Measurements from ENCODE around the gene CHRM3.

Gene CHRM3

DNA sequence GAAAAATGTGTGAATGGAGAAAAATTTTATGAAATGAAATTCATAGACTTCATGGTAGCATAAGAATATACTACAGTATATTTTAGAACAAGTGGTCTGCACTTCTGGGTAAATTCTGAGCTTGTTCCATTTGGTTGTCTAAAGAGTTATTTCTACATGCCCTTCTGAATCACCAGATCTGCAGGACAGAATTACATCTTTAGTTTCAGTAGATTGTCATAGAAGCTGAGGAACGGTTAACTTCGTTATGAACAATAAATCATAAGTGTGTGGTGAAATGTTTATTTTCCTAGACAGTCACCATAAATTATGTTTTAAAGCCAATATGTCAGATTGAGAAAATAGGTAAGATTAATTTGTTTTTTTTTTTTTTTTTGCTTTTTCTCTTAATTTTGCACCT is 30.9 kb downstream of the CHRM3 start:
- no peak for DNase-seq

DNA sequence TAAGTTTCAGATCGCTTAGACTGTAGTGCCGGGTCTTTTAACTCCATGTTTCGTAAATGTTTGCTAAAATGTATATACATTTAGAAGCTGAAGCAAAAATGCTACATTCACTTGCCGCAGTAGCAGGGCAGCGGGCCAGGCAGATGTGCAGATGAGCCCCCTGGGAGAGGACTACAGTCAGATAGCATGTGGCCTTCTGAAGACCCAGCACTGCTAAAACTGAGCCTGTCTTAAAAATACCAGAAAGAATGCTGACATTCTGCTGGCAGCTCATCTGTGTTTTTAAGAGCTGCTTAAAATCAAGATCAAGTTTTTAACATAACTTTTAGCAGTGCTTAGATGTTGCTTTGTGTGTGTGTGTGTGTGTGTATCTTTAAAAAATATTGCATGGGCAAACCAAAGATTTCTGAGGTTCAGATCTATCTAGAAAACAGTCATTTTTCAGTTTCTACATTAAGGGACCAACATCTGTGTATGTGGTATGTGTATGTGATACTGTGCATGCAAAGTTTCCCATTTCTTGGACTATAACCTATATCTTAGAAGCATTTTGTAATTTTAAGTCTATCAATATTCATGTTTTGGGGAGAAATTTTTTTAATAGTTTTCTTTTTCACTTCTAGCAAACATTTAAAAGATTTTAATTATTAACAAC is 31.7 kb downstream of the CHRM3 start:
- DNase-seq: no peak

DNA sequence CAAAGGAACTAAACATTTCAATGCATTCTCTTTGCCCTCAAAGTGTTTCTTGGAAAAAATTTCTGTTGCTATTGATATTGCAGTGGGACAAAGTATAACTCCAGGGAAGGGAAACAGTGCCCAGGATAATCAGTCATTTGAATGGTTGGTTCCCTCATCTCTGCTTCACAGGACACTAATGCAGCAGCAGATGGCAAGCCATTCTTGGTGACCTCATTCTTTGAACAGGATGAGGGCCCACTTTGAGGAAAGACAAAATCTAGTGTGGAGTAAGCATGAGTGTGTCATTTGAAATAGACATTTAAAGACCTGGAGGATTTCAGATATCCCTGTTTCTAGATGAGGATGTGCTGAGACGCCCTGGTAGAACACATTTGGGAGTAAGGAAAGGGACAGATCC is 32.3 kb downstream of the CHRM3 start:
- DNase-seq: no peak

DNA sequence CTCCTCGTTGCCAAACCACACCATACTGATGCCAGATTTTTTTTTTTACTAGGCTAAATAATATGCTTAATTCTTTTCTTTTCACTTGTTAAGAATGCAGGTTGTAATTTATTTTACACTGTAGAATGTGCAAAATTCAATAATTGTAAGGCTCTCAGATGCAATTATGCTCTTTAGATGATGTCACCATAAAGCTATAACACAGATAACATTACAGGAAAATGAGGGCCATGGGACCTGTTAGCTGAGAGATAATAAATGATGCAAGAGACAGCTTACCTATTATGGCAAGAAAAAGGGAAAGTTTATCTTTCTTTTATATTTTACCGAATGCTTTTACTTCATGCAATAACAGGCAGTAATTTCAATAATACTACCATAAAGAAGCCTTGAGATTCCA is 35.4 kb downstream of the CHRM3 start:
- no peak for DNase-seq

DNA sequence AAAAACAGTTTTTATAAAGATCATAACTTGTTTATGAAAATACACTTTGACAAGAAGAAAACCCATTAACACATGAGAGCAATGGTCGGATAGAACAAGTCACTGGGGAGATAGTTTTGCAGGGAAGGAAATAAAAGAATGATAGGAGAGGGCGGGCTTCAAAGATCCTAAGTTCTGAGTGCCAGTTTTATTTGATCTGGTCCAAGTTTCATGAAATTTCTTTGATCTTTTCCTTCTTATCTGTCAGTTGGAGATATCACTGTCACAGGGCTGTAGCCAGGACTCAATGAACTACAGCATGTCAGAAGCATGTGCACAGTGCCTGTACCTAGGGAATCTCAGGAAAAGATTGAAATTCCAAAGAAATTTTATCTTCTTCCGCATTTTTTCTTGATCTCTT is 36.5 kb downstream of the CHRM3 start:
- no peak for DNase-seq

DNA sequence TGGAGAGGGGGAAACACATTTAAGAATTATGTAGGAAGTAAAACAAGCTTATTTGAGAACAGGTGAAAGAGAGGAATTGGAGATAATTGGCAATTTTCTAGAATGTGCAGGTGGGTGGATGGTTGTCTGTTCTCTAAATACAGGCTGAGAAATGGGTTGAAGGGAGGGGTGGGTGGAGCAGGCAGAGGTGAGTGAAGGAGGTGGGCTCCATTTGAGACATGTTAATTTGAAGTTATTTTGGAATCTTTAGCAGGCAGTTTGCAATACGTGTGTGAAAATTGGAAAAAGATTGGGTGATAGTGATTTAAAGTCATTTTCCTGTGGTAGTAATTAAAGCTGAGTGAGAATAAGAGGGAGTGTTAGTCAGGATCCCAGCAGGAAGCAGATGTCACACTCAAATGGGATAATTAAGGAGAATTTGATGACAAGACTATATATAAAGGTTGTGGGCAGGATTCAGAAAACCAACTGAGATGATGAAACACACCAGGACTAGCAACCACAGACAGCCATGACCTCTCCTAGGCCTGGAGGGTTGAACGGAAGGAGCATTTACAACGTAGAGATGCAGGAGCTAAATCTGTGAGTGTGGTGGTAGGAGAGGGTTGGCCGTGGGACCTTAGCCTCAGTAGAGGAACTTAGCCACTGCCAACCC is 40.6 kb downstream of the CHRM3 start:
- no peak for DNase-seq

DNA sequence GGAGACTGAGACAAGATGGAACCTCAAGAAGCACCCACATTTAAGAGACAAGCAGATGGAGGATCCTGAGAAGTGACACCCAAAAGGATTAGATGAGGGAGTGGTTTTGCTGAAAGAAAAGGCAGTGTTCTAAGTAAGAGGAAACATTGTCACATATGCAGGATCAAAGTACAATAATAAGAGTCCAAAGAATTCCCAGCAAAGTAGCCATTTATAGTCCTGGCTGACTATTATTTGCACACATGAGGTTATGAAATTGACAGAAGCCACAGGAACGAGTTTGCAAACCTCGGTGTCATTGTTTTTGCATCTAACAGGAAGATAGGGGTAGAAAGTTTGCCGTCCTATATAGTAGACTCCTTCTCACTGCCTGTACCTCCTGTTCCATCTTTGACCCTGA is 41.3 kb downstream of the CHRM3 start:
- no peak for DNase-seq

DNA sequence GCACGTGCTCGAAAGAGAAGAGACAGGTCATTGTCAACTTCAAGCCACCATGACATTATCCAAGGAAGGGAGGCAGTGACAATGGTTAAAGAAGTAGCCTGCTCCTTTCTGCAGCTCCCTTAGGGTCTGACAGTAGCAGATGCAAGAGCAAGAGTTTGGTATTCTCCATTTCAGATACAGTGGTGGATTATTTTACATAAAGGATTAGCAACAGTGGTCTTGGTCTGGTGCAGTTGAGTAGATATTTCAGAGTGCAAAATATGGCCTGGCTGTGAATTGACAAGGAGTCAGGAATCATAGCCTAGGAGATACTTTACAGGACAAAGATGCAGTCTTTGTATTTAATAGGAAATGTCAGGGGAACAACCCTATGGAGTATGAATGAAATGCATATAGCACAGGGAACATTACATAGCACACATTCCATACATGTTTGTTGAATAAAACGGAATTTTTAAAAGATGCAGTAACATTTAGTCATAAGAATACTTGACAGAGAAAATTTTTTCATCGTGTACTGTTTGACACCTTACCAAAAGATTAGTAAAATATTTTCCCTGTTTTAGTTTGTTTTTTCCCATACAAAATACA is 41.8 kb downstream of the CHRM3 start:
- DNase-seq: no peak

DNA sequence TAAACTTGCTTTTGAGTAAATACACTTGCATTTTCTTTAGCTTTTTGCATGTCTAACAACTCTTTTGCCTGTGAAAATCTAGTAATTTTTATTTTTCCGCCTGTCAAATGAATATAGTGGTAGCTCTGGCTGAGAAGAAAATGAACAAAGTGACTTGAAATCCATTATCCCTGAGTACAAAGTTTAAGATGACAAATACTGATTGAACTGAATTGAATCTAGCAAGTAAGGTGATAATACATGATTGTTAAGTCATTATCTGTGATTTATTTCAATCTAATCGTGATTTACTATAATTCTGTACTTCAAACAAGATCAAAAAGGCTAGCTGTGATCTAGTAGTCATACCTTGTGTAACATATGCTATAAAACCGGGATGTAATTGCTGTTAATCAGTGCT is 42.8 kb downstream of the CHRM3 start:
- no peak for DNase-seq

DNA sequence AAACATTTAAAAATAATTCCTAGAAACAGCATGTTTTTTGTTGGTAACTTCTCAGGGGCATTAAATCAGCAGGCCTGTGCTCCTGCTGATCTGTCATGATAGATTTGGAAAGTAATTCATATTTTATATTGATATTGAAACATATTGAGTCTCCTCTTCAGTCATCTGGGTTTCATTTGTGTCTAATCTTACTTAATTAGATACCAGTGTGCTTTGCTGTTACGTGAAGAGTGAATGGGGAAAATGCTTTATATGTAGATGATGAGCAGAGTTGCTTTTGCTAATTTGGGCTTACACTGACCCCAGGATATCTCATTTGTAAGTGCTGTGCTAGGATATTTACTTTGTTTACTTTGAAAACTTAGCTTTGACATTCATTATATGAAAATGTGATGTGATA is 45.9 kb downstream of the CHRM3 start:
- DNase-seq: no peak

DNA sequence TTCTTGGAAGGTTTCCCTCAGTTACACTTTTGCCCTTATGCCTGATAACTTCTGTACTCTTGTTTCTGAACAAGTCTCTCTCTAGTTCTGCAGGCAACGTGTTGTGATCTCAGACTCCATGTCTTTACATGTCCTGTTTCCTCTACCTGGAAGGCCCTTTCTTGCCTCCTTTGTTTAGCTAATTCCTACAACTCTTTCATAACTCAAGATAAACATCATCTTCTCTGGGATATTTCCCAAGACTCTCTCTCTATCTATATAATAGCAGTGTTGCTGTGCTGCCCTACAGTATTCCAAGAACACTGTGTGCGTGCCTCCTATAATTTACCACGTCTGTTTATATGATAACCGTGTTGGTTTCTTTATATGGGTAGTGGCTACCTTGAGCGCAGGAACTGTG is 47.8 kb downstream of the CHRM3 start:
- no peak for DNase-seq
